Central memory CD8-positive, alpha-beta T cell (primary cell): ENCODE measurements around the gene LONRF3.
"Not testable (repeated sequence)": the region's sequence is repeated elsewhere in the genome, so short reads cannot be mapped to it uniquely, and the experiment has no call there.

Source experiments
- ATAC-seq: fragments of 150-1000 bp; cut with Tn5 transposase; replicated peaks from 2 replicates; pipeline ENCODE4 v1.10.0; 2022; ENCODE audit warnings: mild to moderate bottlenecking, moderate FRiP score, moderate number of reproducible peaks; ENCODE audit not compliant: poor library complexity, severe bottlenecking; ENCODE audit errors: extremely low read depth
- DNase-seq, 2 donors: peaks; one replicate each; pipeline ENCODE4 v3.0.0; 2021; ENCODE audit warnings: low spot score in 2 of 2
- H3K27ac Mint-ChIP-seq: one replicate; pipeline ENCODE4 v1.8.0; 2022; ENCODE audit warnings: low read depth, mild to moderate bottlenecking, moderate library complexity, mixed read lengths
- H3K27me3 Mint-ChIP-seq: one replicate; pipeline ENCODE4 v1.8.0; 2022; ENCODE audit warnings: mixed read lengths
- H3K36me3 Mint-ChIP-seq: one replicate; pipeline ENCODE4 v1.8.0; 2022; ENCODE audit warnings: mild to moderate bottlenecking, moderate library complexity, mixed read lengths; ENCODE audit not compliant: insufficient read depth
- H3K4me1 Mint-ChIP-seq: one replicate; pipeline ENCODE4 v1.8.0; 2022; ENCODE audit warnings: mixed read lengths
- H3K4me3 Mint-ChIP-seq: one replicate; pipeline ENCODE4 v1.8.0; 2022; ENCODE audit warnings: mild to moderate bottlenecking, moderate library complexity, mixed read lengths
- H3K9me3 Mint-ChIP-seq: one replicate; pipeline ENCODE4 v1.8.0; 2022; ENCODE audit warnings: mixed read lengths

Gene LONRF3

GRCh38 chrX:119027960-119028732, 53.7 kb downstream of the LONRF3 start:
- ATAC-seq, H3K27ac Mint-ChIP-seq, H3K4me1 Mint-ChIP-seq, H3K4me3 Mint-ChIP-seq, H3K9me3 Mint-ChIP-seq, H3K36me3 Mint-ChIP-seq, DNase-seq: not testable (repeated sequence)
- H3K27me3 Mint-ChIP-seq, result peaks cover 21% of the 10 kb centered on the region

DNA sequence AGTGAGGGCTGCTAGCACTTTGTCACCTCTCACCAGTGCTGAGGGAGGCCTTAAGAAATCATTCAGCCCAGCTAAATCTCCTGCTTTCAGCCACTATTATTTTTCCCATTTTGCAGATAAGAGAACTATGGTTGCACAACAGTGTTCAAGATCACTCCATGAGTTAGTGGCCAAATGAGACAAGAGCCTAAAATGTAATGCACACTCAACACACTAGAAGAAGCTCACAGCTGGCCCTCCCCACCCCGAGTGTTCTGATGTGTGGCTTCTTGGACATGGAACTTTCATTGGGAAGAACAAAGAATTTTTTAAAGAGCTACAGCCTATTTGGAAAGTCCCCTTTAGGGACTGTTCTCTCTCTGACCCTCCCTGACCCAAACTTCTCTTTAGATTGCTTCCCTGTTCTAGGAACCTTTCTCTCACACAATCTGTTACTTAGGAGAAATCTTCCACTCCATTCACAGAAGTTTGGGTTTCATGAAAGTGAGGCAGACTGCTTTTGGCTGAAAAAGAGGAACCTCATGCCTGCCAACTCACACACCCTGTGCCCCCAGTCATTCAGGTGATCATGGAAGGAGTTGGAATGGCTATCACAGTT, 54.4 kb downstream of the LONRF3 start:
- Mint-ChIP-seq H3K4me1 (no peaks in the 10 kb centered on the region), H3K27me3 (peaks cover 21% of the 10 kb centered on the region), H3K36me3 (no peaks in the 10 kb centered on the region), H3K9me3 (no peaks in the 10 kb centered on the region), H3K4me3 (no peak overlapping the region), H3K27ac (no peak overlapping the region)
- no peak for ATAC-seq
- no peak for DNase-seq

DNA sequence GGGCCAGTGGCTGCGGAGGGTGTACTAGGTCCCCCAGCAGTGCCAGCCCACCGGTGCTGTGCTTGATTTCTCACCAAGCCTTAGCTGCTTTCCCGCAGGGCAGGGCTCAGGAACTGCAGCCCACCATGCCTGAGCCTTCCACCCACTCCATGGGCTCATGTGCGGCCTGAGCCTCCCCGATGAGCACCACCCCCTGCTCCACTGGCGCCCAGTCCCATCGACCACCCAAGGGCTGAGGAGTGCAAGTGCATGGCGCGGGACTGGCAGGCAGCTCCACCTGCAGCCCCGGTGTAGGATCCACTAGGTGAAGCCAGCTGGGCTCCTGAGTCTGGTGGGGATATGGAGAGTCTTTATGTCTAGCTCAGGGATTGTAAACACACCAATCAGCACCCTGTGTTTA, 55.2 kb downstream of the LONRF3 start:
- not testable (repeated sequence) for ATAC-seq, H3K27ac Mint-ChIP-seq, H3K9me3 Mint-ChIP-seq, H3K4me3 Mint-ChIP-seq, DNase-seq, H3K36me3 Mint-ChIP-seq, H3K4me1 Mint-ChIP-seq
- H3K27me3 Mint-ChIP-seq, result peaks cover 18% of the 10 kb centered on the region

GRCh38 chrX:119030990-119031389, 56.6 kb downstream of the LONRF3 start:
- no peaks in the 10 kb centered on the region for H3K9me3 Mint-ChIP-seq
- DNase-seq (no peak), ATAC-seq (no peak)
- H3K27ac Mint-ChIP-seq, result no peak overlapping the region
- peaks cover 12% of the 10 kb centered on the region for H3K27me3 Mint-ChIP-seq
- no peaks in the 10 kb centered on the region for H3K4me1 Mint-ChIP-seq
- H3K36me3 Mint-ChIP-seq, result no peaks in the 10 kb centered on the region
- H3K4me3 Mint-ChIP-seq, result no peak overlapping the region

DNA sequence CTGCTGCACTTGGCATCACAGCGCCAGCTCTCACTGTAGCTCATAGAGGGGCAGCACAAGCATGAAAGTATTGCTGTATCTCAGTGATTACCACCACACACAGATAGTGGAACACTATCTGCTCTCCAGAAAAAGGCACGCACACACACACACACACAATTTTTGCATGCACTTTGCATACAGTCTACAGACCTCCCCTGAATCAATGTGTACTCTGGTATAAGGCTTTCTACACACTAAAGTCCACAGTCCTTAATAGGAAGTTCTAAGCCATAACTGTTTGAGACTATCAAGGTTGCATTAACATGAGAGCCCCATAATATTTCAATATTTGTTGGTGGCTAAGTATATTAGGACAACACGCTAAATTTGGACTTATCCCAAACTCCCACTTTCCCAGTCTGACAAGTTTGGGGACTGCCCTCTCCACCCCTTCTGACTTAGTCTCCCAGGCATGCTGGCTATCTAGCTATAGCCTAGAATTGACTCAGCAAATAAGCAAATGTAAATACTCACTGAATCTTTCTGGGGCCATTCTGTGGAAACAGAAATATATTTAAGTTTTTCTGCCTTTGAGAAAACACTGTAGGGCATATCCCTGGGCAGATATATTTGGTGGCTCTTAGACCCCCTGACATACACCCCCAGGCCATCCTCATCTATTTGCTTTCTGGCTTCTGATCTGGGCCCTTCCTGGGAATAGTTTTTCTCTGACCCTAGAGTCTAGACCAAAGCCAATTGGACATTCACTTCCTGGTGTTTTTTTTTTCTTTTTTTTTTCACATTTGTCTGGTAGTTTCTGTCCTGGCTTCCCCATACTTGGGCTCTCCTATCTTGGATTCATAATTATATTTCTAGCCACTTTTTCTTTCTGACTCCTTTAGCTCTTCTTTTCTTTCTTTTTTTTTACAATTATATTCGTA, 62.0 kb downstream of the LONRF3 start:
- ATAC-seq (no peak), DNase-seq (no peak)
- H3K27me3 Mint-ChIP-seq, result peaks cover 9% of the 10 kb centered on the region
- no peaks in the 10 kb centered on the region for H3K9me3 Mint-ChIP-seq
- H3K4me1 Mint-ChIP-seq, result no peaks in the 10 kb centered on the region
- H3K36me3 Mint-ChIP-seq, result no peaks in the 10 kb centered on the region
- no peak overlapping the region for H3K27ac Mint-ChIP-seq
- H3K4me3 Mint-ChIP-seq, result no peak overlapping the region

GRCh38 chrX:119040432-119040831, 66.0 kb downstream of the LONRF3 start:
- DNase-seq (no peak), ATAC-seq (no peak)
- H3K9me3 Mint-ChIP-seq, result no peaks in the 10 kb centered on the region
- no peak overlapping the region for H3K4me3 Mint-ChIP-seq
- H3K27me3 Mint-ChIP-seq, result no peaks in the 10 kb centered on the region
- no peak overlapping the region for H3K27ac Mint-ChIP-seq
- no peaks in the 10 kb centered on the region for H3K36me3 Mint-ChIP-seq
- H3K4me1 Mint-ChIP-seq, result no peaks in the 10 kb centered on the region

DNA sequence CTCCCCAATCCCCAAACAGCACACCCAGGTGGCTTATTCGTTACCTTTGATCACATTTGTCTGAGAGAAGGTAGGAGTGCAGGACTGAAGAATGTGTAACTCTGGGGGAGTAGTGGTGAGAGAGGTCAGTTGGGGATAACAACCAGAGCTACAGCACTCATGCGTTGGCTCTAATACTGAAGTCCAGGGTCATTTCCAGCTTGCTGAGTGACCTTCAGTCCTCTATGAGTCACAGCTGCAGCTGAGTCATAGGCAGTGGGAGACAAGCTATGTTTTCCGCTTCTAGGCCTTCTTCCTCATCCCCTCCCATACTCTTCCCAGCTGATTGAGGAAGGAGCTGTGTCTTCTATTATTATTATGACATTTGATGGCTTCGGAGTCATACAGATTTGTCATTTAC, 66.8 kb downstream of the LONRF3 start:
- H3K36me3 Mint-ChIP-seq, result no peaks in the 10 kb centered on the region
- no peaks in the 10 kb centered on the region for H3K9me3 Mint-ChIP-seq
- no peak overlapping the region for H3K4me3 Mint-ChIP-seq
- no peak for ATAC-seq
- DNase-seq, result no peak
- no peaks in the 10 kb centered on the region for H3K4me1 Mint-ChIP-seq
- H3K27ac Mint-ChIP-seq, result no peak overlapping the region
- H3K27me3 Mint-ChIP-seq, result no peaks in the 10 kb centered on the region

DNA sequence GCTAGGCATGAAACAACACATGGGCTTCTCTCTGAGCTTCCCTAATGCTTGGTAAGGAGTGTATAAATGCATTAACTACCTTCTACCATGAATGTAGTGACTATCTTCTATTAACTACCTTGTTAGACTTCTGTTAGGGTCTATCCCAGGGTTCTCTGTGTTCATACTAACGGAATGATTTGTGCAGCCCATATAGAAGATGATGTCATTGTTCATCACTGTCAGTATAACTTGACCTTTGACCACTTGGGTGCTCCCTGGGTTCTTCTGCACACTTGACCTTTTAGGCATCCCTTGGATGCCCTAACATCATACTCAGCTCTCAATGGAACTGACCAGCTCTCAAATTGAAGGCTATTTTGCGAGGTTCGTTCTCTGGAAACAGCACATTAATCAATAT, 67.6 kb downstream of the LONRF3 start:
- no peak for DNase-seq
- peaks cover 8% of the 10 kb centered on the region for H3K27me3 Mint-ChIP-seq
- H3K4me1 Mint-ChIP-seq, result no peaks in the 10 kb centered on the region
- H3K9me3 Mint-ChIP-seq, result no peaks in the 10 kb centered on the region
- no peak overlapping the region for H3K4me3 Mint-ChIP-seq
- ATAC-seq, result no peak
- no peaks in the 10 kb centered on the region for H3K36me3 Mint-ChIP-seq
- H3K27ac Mint-ChIP-seq, result no peak overlapping the region

- peaks cover 12% of the 10 kb centered on the region for H3K27me3 Mint-ChIP-seq
- no peak overlapping the region for H3K4me3 Mint-ChIP-seq
- no peak overlapping the region for H3K27ac Mint-ChIP-seq
- H3K4me1 Mint-ChIP-seq, result no peaks in the 10 kb centered on the region
- ATAC-seq, result no peak
- DNase-seq, result no peak
- no peaks in the 10 kb centered on the region for H3K9me3 Mint-ChIP-seq
- no peaks in the 10 kb centered on the region for H3K36me3 Mint-ChIP-seq
Observed at GRCh38 chrX:119042996-119043395, 68.6 kb downstream of the LONRF3 start.

- ATAC-seq, result no peak
- Mint-ChIP-seq H3K36me3 (no peaks in the 10 kb centered on the region), H3K4me1 (no peaks in the 10 kb centered on the region), H3K27ac (no peak overlapping the region), H3K27me3 (peaks cover 22% of the 10 kb centered on the region), H3K4me3 (no peak overlapping the region), H3K9me3 (no peaks in the 10 kb centered on the region)
- no peak for DNase-seq
Observed at GRCh38 chrX:119045884-119046283, 71.5 kb downstream of the LONRF3 start.

DNA sequence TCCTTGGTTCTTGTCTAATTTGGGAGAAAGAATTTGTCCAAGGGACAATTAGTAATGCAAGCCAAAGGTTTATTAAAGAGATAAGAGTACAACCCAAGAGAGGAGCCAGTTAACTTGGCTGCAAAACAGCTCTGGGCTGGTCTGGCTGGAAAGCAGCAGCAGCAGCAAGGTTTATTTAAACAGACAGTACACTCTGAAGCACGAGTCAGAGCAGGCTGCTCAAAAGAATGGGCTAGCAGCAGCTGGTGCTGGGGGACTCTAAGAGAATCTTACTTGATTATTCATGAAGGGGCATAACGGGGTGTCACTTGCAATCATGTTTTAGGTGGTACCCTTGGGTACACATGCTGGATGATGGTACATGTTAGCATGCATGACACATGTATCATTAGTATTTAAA, 81.3 kb downstream of the LONRF3 start:
- no peak overlapping the region for H3K4me3 Mint-ChIP-seq
- H3K27me3 Mint-ChIP-seq, result peaks cover 7% of the 10 kb centered on the region
- ATAC-seq (no peak), DNase-seq (no peak)
- no peaks in the 10 kb centered on the region for H3K4me1 Mint-ChIP-seq
- H3K36me3 Mint-ChIP-seq, result peaks cover 1% of the 10 kb centered on the region
- H3K9me3 Mint-ChIP-seq, result no peaks in the 10 kb centered on the region
- no peak overlapping the region for H3K27ac Mint-ChIP-seq

GRCh38 chrX:119062750-119063374, 88.4 kb downstream of the LONRF3 start:
- Mint-ChIP-seq H3K9me3 (no peaks in the 10 kb centered on the region), H3K36me3 (no peaks in the 10 kb centered on the region), H3K27ac (no peak overlapping the region), H3K4me3 (no peak overlapping the region), H3K27me3 (peaks cover 13% of the 10 kb centered on the region), H3K4me1 (no peaks in the 10 kb centered on the region)
- no peak for DNase-seq
- no peak for ATAC-seq
